Fibroblast of skin of left quadriceps (primary cell): ENCODE data around the gene HIBADH.

Experiments
- DNase-seq, 2 experiments: peaks; one replicate each; pipeline ENCODE4 v3.0.0-alpha.2; 2013; ENCODE audit warnings: low read depth in 2 of 2

HIBADH gene

GRCh38 chr7:27662490-27663205 is at the start of gene HIBADH:
TSS of gene HIBADH (minus strand) at chr7:27662883. CDS start at chr7:27662788, 95 bp downstream.
- DNase-seq, result peak; percentile 98

GRCh38 chr7:27712217-27712616 is 49.5 kb upstream of the HIBADH start:
- no peak for DNase-seq

DNA sequence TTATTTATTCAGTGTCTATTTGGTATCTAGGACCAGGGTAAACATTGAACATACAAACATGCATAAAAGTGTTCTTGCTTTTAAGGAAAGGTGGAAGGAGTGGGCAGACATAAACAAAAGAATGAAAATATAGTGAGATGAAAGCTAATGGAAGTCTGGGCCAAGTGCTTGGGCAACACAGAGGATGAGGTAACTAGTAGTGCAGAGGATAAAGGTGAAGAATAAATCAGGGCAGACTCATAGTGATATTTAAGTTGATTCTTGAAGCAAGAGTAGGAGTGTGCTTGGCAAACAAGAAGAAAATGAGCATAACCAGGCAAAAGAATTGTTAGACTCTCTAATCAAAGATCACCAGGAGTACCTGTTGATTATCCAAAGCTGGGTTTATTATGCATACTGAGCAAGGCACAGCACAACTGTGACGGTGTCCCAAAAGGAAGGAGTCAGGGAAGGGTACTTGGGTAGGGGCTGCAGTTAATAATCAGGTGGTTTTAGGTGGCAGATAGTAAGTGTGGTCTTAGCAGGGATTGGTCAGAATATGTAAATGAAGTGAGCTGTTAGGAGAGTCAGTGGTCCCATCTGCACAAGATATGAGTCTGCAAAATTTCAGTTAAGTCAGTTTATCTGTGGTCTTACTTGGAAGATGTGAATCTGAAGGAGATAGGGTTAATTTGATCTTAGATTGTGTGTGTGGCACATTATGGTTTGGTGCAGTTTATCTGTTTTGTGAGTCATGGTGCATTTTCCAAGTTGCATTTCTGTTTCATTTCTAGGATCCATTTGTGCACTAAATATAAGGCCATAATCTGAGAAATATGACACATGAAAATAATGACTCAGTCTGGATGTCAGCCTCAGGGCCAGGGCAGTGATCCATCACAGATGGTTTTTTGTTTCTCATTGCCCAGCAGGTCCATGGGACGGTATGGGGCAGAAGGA is 46.7 kb upstream of the HIBADH start:
- DNase-seq, result no peak

DNA sequence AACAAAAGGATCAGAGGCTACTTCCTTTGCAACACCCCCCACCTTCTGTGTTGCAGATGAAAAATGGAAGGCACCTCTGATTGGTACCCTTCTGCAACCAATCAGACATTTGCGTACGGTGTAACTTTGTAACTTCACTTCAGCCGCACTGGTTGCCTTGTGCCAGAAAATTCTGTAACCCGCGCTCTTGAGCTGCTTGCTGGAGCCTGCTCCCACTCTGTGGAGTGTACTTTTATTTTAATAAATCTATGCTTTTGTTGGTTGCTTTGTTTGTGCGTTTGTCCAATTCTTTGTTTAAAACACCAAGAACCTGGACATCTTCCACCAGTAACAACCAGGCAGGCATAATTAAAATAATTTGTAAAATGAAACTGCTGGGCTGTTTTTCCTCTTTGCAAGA is 45.8 kb upstream of the HIBADH start:
- no peak for DNase-seq

GRCh38 chr7:27705200-27705594 is 42.5 kb upstream of the HIBADH start:
- DNase-seq, result no peak

DNA sequence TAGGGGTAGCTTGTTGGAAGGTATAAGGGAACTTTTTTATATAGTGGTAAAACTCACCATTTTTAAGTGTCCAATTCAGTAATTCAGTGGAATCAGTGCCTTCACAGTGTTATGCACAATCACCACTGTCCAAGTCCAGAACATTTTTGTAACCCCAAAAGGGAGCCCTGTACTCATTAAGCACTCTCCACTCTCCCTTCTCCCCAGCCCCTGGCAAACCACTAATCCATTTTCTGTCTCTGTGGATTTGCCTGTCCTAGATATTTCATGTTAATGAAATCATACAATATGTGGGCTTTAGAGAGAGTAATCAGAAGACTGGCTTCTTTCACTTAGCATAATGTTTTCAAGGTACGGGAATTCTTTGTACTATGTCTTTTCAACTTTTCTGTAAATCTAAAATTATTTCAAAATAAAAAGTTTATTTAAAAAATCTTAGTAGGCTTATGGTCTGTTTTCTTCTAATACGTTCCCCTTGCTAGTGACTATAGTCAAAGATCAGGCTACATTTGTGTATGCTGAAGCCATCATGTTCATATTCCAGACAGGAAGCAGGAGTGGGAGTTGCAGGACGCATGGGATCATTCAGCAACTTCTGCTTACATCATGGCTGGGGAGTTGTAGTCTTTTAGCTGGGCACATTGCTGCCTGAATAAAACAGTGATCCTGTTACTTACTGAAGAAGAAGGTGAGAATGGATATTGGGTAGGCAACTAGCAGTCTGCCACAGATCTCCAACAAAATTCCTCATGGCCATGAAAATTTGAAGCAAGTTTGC is 41.9 kb upstream of the HIBADH start:
- DNase-seq, result no peak

DNA sequence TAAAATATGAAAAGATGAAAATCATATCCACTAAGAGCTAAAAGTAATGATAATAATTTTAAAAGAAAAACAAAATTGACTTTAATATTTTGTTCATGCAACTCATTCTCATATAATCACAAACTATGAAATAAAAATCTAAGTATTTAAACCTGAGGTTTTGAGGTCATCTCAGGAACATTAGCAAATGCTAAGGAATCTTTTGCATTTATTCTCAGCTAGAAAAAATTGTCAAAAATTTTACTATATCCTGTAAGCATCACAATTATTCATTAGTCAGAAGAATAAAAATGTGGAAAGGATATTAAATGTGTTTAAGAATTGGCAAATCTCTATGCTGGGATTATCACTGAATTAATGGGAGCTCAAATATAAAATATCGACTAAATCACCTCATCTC is 40.5 kb upstream of the HIBADH start:
- no peak for DNase-seq

GRCh38 chr7:27700501-27700900 is 37.8 kb upstream of the HIBADH start:
- no peak for DNase-seq

- DNase-seq, result no peak
Measured at GRCh38 chr7:27699751-27700150, 37.1 kb upstream of the HIBADH start.

- DNase-seq, result no peak
Measured at GRCh38 chr7:27697861-27698430, 35.3 kb upstream of the HIBADH start.

GRCh38 chr7:27695096-27695495 is 32.4 kb upstream of the HIBADH start:
- DNase-seq, result no peak

- no peak for DNase-seq
Measured at GRCh38 chr7:27693794-27694193, 31.1 kb upstream of the HIBADH start.

DNA sequence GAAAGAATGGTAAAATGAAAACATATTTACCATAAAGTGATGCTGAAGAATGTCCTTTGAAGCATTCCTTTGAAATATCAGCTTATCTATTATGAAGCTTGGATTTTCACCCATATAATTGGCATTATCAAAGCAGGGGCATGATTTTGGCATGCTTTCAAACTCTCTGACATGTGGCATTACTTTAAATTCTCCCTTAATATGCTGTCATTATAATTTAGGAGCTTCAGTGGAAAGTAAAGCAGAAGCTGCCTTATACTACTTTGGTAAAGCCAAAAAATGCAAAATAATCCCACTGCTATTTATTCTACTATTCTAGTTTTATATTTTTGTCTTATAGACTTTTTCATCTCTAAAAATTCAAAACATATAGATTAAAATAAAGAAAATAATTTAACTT is 28.0 kb upstream of the HIBADH start:
- DNase-seq, result no peak

DNA sequence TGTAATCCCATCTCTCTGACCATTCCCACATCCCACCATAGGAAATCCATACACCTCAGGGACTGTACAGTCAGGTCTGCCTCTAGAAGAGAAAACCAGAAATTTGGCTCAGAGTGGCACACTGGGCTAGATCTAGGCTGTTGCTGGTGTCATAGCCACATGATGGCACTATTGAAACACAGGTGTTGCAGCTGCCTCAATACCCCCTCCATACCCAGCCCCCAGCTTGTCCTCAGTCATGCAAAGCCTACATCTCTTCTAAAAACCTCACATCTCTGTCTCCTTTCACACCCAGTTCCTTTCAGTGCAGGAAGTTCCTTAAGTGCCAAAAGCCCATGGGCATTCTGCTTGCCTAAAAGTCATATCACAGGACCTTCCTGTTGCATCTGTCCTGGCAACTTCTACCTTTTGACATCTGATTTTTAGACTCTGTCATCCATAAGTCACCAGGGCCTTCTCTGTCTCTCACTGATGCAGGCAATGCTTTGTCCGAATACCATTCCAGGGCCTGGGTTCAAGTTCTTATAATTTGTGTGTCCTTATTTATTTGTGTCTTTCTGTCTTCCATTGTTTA is 27.0 kb upstream of the HIBADH start:
- DNase-seq, result no peak

- peak; percentile 47 to 53 for DNase-seq
Measured at GRCh38 chr7:27689150-27689549, 26.5 kb upstream of the HIBADH start.

GRCh38 chr7:27688646-27689045 is 26.0 kb upstream of the HIBADH start:
- no peak for DNase-seq

DNA sequence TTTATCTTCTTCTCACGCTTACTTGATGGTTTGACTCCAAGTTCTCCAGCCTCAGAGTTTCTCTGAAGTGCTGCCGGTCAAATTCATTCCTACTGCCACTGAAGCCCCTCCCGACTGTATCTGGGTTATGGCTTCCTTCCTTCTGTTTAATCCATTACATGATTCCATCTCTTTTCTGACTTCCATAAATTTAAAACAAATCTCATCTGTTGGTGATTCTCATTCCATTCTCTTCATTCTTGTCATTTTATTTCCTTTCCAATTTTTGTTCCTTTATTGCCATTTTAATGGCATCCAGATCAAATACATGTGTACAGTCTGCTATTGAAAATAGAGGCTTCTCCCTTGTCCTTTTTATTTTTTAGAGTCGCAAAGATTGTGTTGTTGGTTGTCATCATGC is 25.4 kb upstream of the HIBADH start:
- DNase-seq, result no peak

DNA sequence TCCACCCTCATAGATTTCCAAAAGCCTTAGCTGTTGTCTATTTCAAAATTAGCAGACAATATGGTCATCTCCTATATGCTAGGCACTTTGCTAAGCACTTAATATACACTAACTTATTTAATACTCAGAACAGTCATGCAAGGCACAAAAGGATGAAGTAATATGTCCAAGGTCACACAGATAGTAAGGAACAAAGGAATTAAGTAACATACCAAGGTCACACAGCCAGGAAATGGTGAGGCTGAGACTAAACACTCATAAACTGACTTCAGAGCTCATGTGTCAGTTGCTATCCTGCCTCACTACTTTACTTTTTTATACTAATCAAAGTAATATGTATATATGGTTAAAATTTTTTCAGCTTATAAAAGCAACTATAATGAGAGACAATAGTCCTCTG is 23.6 kb upstream of the HIBADH start:
- no peak for DNase-seq

GRCh38 chr7:27685893-27686292 is 23.2 kb upstream of the HIBADH start:
- no peak for DNase-seq

DNA sequence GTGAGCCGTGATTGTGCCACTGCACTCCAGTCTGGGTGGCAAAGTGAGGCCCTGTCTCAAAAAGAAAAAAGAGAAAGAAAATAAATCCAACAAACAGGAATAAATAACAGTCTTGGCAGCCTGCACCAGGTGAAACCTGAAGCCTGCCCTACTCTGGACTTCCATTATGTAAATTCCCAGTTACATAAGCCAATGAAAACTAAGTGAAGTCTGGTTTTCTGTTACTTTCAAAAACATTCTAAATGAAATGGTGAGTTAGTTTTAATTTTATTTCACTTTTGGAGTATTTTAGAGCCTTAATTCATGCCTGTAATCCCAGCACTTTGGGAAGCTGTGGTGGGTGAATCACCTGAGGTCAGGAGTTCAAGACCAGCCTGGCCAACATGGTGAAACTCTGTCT is 22.5 kb upstream of the HIBADH start:
- no peak for DNase-seq

- no peak for DNase-seq
Measured at GRCh38 chr7:27684491-27684890, 21.8 kb upstream of the HIBADH start.

- no peak for DNase-seq
Measured at GRCh38 chr7:27680610-27681009, 17.9 kb upstream of the HIBADH start.
